Activated CD8-positive, alpha-beta memory T cell treated with anti-CD3 and anti-CD28 coated beads, Interleukin-2, amount 50 U/mL, for 1 hour (primary cell): Measurements from ENCODE around the gene GLDC.

Experiments used
- DNase-seq: peaks from one replicate; pipeline ENCODE4 v3.0.0-alpha.2; 2020; ENCODE audit errors: extremely low read depth

Gene GLDC

DNA sequence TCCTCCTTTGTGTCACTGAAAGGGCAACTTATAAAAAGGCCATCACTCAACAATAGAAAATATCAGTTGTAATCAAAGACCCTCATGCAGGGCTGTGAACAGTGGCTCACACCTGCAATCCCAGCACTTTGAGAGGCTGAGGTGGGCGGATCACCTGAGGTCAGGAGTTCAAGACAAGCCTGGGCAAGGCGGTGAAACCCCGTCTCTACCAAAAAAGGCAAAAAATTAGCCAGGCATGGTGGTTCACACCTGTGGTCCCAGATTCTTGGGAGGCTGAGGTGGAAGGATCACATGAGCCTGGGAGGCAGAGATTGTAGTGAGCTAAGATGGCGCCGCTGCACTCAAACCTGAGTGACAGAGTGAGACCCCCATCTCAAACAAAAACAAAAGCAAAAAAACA, 24.7 kb downstream of the GLDC start:
- no peak for DNase-seq

DNA sequence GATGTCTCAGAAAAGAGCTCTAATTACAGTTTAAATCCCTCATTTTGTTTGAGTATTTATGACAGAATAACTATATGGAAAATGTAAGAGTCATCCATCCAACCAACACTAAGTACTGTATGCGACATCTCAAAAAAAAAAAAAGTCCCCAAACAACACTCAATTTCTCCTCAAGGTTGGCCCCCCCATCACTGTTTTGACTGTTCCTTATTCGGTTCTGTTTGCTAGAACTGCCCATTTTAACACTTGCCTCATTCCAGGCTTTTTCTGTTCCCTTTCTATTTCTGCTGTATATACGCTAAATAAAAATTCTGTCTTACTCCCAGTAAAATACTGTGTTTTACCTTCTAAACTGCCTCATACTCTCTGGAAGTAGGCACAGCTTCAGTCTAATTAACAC, 25.2 kb downstream of the GLDC start:
- DNase-seq, result no peak

DNA sequence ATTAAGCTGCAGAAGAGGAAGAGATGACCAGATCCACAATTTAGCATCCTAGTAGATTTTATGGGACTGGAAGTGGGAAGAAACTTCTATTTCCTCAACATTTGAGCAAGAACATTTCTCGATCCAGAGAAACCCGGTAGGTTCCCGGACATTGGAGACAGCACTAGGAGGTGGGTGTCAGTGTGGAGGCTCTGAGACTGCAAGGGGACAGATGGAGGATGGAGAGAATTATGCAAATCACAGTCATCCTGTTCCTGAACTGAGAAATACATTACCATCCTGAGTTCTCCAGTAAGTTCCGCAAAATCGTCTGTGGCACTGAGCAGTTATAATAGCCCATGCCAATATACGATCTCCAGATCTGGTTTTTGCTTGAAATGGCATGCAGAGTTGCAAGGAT, 25.6 kb downstream of the GLDC start:
- DNase-seq, result no peak

DNA sequence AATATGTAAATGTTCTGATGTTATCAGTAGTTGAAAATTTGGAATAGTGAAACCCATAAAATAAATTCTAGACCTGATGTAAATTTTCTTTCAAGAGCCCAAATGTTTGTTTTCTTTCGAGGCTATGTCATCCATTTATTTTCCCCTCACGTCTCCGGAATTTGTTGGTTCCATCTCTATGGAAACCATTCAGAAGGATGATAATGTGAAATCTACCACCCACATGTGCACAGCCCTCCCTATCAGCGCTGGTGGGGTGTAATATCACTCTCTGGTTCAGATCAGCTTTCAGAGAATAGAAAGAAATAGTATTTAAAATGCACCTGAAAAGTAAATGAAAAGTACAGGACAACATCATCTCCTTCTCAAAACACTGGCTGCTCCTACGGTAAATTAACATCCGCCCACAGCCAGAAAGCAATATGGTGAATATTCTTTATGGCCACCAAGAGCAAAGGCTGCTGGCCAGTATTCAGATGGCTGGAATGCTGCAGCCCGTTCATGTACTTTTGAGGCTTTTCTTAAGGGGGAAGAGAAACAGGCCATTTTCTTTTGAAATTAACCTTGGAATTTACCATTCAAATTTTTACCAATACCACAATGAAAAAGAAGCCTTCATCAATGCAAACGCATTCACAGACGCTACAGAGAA, 28.5 kb downstream of the GLDC start:
- DNase-seq, result no peak

DNA sequence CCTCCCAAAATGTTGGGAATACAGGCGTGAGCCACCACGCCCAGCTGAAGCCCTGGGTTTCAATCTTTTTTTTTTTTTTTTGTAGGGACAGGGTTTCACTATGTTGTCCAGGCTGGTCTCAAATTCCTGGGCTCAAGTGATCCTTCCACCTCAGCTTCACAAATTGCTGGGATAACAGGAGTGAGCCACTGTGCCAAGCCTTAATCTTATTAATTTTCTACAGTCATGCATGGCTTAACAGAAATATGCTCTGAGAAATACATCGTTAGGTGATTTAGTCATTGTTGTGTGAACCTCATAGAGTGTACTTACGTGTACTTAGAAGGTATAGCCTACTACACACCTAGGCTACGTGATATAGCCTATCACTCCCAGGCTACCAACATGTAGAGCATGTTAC, 31.0 kb downstream of the GLDC start:
- DNase-seq, result no peak

DNA sequence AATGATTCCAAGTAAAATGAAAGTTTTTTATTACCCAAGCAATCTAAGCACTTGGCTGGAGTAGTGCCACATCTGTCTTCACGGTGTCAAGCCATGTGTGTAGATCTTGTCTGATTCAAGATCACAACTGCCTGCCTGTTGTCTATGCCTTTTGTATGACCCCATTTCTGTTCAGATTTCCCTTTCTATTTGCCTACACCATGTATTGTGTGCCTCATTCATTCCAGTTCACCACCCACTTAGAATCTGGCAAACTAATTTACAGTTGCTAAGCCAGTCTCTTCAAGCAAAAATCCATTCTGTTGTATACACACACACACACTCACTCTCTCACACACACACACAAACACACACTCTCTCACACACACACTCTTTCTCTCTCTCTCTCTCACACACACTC, 33.7 kb downstream of the GLDC start:
- no peak for DNase-seq

DNA sequence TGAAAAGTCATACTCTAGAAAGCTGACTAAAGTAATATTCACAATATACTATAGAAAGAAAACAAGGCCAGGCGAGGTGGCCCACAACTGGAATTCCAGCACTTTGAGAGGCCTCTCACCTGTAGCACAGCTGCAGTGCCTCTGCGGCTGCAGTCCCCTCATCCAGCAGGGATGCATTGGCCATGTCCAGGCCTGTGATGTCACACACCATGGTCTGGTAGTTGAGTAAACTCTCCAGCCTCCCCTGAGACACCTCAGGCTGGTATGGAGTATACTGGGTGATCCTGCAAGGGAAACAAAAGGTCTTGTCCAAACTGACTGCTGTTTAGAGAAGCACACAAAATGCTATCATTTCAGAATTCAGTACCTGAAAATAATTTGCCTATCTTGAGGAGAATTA, 35.5 kb downstream of the GLDC start:
- no peak for DNase-seq

DNA sequence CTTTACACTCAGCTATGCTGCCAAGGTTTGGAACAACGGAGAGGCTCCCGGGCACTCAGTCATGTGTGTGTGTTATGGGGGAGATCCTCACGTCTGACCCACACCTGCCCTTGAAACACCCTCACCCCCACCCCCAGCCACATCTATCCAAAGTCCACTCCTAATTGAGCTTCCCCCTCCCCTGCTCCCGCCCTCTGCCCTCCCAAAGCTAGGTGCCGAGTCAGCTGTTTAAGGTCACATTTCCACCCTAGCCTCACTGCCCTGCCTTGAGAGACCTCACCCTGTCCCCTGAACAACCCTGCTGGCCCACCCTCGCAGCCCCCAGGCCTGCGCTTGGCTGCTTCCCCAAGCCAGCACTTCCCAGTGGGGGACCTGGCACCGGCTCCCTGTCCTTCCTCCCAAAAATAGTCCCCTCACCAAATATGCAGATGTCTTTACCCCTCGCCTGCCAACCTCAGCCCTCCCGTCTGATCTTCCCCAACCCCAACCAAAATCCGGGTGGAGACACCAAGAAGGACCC, 36.0 kb downstream of the GLDC start:
- no peak for DNase-seq

DNA sequence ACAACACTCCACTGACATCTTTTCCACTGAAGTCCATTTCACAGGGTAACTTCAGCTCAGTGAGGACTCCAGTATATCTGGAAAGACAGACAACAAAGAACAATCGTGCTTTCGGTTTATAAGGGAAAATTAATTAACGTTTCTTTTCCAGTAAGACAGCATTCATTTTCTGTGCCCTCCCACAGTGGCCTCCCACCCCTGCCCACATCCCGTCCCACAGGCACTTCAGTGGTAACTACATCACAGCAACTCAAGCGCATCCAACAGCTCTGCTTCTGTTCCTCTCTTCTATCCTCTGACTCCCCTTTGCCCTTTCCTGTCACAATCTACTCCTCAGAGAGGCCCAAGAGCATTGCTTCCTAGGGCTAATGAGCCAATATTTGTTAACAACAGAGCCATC, 40.3 kb downstream of the GLDC start:
- no peak for DNase-seq

DNA sequence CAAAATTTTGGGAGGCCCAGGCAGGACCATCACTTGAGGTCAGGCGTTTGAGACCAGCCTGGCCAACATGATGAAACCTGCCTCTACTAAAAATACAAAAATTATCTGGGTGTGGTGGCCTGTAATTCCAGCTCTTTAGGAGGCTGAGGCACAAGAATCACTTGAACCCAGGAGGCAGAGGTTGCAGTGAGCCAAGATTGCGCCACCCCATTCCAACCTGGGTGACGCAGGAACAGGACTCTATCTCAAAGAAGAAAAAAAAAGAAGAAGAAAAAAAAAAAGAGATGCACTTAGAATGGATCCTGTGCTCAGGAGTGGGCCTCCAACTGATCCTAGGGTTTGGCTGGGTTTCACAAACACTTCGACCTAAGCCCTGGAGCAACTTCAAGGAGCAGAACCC, 45.1 kb downstream of the GLDC start:
- no peak for DNase-seq

DNA sequence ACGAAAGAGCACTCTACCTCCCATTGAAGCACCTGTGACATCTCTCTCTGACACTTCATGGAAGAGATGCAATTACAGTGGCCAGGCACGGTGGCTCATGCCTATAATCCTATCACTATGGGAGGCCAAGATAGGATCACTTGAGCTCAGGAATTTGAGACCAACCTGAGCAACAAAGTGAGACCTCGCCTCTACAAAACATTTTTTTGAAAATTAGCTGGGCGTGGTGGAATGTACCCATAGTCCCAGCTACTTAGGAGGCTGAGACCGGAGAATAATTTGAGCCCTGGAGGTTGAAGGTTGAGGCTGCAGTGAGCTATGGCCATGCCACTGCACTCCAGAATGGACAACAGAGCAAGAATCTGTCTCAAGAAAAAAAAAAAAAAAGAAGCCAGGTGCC, 45.5 kb downstream of the GLDC start:
- no peak for DNase-seq

DNA sequence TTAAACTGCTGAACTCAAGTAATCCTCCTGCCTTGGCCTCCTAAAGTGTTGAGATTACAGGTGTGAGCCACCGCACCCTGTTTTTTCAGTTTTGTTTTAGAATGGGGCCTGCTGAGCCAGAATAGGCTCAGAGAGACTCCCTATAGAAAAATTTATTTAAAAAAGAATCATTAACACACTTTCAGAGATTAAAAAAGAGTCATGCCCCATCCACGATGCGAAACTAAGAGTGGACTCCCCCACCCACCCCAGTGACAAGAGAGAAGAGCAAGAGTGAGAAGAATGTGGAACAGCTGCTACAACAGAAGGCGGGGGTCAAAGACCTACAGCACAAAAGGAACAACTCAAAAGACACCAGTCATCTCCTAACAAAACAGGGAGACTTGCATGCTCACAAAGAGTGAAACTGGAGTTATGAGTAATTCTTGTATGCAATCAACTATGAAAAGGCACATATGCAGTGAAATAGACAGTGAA, 47.2 kb downstream of the GLDC start:
- no peak for DNase-seq

DNA sequence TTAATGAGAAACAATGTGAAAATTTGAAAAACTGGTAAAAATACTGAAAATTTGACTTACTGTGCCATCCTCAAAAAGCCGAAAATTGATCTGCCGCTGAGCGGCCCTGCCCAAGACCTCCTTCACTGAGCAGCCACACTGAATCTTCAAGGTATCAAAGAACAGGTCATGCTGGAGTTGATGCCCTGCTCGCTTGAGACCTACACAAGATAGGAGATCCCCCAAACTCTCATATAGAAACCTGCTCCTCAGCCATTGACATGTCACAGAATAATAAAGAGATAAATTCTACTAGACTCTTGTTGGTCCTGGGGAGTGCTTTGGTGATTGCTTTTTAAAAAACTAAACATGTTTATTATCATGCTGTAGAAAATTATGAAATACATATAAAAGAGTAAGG, 52.7 kb downstream of the GLDC start:
- DNase-seq, result no peak

DNA sequence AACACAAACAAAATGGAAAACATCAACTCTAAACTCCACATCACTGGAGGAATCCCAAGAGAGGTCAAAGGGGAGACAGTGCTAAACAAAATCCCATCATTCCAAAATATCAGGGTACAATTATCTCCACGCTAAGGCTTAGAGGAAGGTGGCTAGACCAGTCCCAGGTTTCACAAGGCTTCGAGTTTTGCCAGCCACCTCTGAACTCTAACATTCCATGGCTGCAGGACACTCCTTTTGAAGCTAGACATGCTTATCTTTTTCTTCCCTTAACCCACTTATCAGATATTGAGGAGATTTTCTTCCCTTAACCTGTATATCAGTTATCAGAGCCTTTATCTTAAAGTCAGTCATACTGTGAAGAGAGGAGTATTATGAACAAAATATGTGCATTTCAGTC, 53.3 kb downstream of the GLDC start:
- DNase-seq, result no peak

DNA sequence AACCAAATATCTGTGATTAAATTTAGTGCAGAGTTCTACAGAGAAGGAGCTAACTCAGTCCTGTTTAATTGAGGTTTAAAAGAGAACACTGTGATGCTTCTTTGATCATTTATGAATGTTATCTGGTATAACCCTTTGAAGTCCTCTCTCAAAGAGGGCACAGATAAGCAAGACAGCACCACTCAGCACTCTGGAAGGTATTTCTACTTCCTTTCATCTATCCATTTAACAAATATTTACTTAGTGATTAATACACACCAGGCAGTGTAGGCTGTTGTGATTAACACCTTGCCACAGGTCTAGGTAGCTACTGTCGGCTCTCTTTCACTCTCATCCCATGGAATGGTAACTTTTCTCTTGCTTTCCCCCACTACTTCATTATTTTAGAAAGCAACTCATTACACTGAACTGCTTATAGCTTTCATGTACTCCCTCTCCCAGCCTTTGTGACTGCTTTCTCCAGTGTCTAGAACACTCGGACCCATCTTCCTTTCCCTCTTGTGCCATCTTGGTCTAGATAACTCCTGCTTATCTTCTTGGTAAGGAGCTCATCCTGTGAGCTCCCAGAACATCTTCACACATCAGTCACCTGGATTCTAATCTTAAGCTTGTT, 54.7 kb downstream of the GLDC start:
- no peak for DNase-seq

DNA sequence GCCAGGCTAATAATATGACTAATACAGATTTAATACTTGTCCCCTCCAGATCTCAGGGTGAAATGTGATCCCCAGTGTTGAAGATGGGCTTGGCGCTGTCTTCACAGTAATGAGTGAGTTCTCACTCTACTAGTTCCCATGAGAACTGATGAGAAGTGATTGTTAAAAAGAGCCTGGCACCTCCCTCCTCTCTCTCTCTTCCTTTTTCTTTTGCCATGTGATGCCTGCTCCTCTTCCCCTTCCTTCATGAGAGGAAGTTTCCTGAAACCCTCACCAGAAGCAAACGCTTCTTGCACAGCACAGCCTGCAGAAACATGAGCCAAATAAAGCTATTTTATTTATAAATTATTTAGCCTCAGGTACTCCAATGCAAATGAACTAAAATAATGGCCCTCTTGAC, 55.2 kb downstream of the GLDC start:
- no peak for DNase-seq

DNA sequence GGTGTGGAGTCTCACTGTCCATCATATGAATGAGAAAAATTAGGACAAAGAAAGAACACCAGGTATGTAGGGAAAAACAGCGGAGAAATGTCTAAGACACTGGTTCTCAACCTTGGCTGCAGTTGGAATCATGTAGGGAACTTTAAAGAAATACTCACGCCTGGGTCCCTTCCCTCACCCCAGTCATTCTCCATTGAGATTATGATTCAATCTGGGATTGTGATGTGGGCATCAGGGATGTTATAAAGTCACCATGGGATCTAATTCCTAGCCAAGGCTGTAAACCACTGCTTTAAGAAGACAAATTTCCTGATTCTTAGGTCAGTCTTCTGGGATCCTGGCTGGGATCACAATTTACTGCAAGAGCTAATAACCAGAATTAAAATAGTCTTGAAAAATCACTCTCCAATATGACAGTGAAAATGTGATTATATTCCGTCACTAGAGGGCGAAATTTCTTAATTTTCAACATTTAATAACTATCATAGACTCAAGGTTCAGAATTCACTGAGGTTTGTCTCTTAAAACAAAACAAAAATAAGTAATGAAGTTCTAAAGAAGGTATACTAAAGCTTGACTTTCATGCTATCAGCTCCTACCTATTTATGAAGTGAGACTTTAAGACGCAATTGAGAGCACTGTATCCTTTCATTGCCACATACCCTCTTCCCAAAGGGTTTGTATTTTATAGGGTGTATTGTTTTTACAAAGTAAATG, 60.5 kb downstream of the GLDC start:
- no peak for DNase-seq

DNA sequence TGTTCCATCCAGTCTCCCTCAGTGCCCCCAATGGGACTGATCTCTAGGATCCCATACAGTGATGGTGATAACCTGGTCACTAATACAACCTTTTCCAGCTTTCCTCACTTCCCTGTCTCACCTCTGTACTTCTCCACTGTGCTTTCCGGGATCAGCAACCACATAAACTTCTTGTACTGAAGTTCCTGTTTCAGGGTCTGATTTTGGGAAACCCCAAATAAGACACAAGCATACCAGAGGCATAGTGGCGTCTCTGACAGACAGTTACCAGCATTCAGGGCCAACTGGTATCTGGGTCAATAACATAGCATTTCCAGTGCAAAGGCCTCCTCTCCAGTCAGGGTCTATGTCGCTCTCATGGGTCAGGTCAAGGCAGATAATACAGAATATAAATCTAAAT, 64.3 kb downstream of the GLDC start:
- DNase-seq, result no peak

DNA sequence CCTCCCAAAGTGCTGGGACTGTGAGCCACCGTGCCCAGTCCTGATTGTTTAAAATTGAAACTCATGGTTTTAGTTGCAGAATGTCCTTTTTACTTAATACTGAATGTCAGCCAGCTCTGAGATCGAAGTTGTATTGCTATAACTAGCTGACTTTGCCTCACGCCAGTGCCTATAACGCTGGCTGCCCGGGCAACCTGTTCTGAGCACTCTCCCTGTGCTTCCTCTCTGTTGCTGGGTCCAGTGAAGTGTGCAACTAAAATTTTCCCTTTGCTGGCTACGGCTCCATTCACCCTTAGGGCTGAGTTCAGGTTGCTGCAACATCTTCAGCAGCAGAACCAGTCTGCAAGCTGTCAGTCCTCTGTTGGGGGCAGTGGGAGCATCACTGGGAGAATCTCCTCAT, 65.9 kb downstream of the GLDC start:
- no peak for DNase-seq

DNA sequence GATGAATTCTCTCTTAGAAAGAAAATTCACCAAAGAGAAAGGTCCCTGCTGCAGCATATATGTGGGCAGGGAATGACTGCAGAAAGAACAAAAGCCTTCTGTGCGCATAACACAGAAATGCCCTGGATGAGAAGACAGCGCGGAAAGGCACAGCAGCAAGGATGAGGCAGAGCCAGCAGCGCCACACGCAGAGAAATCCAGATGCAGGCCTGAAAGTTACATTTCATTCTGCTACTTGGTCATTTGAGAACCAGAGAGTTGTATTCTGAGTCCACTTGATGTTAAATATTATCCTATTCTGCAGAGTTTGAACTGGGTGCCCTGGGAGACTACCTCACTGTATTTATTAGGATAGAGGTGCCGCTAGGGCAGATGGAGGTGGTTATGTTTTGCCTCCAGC, 68.5 kb downstream of the GLDC start:
- DNase-seq, result no peak

DNA sequence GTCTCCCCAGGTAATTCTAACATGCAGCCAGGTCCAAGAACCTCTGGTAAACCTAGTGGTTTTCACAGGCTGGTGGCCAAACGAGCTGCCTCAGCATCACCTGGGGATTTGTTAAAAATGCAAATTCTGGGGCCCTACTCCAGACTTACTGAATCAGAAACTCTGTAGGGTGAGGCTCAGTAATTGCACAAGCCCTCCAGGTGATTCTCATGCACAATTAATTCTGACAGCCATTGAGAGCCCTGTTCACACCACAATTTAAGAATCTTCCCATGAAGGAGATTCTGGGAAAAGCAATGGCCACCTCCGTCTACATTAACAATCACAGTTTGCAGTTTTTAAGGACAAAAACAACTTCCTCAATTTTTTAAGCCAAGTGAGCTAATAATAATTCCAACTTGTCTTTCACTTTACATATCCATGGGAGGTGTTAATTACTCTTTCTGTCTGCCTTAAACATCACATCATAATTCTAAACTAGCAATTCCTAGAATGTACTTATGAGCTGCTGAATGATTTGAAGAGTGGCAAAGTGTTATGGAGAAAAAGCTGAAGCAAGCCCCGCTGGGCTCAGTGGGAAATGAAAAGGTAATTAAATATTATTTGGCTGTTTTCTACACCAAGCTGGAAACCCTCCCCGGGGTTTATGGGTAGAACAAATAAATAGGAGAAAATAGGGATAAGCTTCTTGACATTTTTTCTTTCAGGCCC, 70.0 kb downstream of the GLDC start:
- DNase-seq, result no peak

DNA sequence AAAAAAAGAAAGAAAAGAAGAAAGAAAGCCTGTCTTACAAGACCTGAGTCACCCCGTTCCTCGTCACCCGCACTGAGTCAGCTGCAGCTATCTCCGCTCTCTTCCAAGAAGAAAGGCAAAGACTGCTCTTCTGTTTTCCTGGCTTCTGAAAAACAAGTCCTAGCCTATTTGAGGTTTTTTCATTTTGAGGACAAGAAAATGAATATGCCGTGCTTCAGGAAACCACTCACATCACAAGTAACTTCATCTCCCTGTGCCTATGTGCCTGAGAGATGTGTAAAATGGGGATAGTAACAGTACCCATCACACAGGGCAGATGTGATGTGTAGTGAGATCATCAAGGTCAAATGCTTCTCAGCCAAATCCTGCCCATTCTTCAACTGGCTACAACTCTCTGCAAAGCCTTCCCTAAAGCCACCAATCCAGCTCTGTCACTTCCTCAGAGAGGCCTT, 78.4 kb downstream of the GLDC start:
- DNase-seq, result no peak
